Epithelial cell of esophagus (primary cell): ENCODE results near the gene CDH13.

ENCODE experiments used
- DNase-seq: peaks from one replicate; pipeline ENCODE4 v3.0.0; 2010; ENCODE audit warnings: low read depth
- H3K4me3 ChIP-seq: 2 replicates; pipeline ENCODE4 v1.5.1; 2011; ENCODE audit warnings: mild to moderate bottlenecking, low read length, control low read depth
- TF ChIP-seq, protein P1 (sequence below): IDR thresholded peaks from 2 replicates; pipeline ENCODE4 v1.5.1; 2011; ENCODE audit warnings: low read depth, mild to moderate bottlenecking, low read length, control low read depth, inconsistent platforms; ENCODE audit not compliant: insufficient read depth; ENCODE audit errors: missing control alignments

The CDH13 gene

DNA sequence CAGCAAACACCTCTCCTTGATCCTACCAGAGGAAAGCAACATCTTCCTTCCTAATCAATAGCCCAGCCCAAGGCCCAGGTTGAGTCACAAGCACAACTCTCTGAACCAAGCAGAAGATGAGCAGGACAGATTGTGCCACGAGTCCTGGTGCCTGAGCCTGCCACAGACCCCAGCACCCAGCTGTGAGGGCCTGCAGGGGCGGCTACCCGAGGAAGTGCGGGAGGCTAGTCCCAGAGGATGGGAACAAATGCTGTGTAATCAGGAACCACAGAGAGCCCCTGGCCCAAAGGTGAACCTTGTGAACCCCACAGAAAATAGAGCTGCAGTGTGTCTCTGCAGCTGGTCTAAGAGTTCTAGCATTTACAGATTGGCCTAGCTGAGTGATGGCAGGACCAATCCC, 1054.2 kb downstream of the CDH13 start:
- DNase-seq = no peak
- no peak overlapping the region for H3K4me3 ChIP-seq
- TF ChIP-seq, protein P1, sequence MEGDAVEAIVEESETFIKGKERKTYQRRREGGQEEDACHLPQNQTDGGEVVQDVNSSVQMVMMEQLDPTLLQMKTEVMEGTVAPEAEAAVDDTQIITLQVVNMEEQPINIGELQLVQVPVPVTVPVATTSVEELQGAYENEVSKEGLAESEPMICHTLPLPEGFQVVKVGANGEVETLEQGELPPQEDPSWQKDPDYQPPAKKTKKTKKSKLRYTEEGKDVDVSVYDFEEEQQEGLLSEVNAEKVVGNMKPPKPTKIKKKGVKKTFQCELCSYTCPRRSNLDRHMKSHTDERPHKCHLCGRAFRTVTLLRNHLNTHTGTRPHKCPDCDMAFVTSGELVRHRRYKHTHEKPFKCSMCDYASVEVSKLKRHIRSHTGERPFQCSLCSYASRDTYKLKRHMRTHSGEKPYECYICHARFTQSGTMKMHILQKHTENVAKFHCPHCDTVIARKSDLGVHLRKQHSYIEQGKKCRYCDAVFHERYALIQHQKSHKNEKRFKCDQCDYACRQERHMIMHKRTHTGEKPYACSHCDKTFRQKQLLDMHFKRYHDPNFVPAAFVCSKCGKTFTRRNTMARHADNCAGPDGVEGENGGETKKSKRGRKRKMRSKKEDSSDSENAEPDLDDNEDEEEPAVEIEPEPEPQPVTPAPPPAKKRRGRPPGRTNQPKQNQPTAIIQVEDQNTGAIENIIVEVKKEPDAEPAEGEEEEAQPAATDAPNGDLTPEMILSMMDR = no peak

- TF ChIP-seq, protein P1 = no peak
- no peak overlapping the region for H3K4me3 ChIP-seq
- no peak for DNase-seq
Observed at GRCh38 chr16:83681381-83681956, 1054.7 kb downstream of the CDH13 start.

GRCh38 chr16:83682116-83682867, 1055.5 kb downstream of the CDH13 start:
- H3K4me3 ChIP-seq = no peak overlapping the region
- DNase-seq = no peak
- TF ChIP-seq, protein P1 = no peak

DNA sequence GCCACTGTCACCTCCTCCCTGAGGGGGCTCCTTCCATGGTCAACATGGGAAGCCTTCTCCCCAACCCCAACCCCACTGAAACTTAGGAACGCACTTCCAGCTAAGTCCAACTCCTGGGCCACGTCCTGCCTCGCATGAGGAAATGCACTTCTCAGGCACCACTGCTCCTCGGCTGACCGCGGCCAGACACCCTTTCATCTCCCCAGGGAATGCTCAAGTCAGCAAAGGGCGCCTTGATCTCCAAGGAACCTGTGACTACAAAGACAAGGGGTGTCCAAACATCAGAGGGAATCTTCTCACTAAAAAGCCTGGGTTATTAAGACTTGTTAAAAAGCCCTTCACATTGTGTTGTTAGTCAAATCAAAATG, 1056.1 kb downstream of the CDH13 start:
- H3K4me3 ChIP-seq = no peak overlapping the region
- TF ChIP-seq, protein P1 = no peak
- no peak for DNase-seq

- H3K4me3 ChIP-seq = no peak overlapping the region
- DNase-seq = no peak
- TF ChIP-seq, protein P1 = no peak
Observed at GRCh38 chr16:83685615-83686165, 1058.9 kb downstream of the CDH13 start.

DNA sequence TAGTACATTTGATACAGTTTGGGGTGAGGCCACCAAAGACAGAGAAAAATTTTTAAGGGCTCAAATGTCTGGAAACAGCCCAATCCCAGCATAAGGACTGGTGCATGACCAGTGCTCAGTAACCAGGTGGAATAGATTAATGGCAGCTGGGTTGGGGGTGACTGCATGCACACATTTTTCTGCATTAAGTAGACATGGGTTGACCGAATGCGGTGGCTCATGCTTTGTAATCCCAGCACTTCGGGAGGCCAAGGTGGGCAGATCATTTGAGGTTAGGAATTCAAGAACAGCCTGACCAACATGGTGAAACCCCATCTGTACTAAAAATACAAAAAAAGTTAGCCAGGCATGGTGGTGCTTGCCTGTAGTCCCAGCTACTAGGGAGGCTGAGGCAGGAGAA, 1060.0 kb downstream of the CDH13 start:
- no peak overlapping the region for H3K4me3 ChIP-seq
- no peak for DNase-seq
- TF ChIP-seq, protein P1 = no peak
